Measurements from ENCODE around the gene CACNA1C. TPM values are rescaled to one million over a fixed set of nuclear protein-coding genes. Genes with fewer than 3 reads are reported as not detected.

The CACNA1C gene
- total and polyA plus RNA-seq, 2 donors (not counting 1 experiment from before 2014, with no cell fraction given): 0.01 to 0.02 TPM

GRCh38 chr12:2240390-2240789 lies 187.6 kb downstream of the CACNA1C start:
- no peaks in the 10 kb centered on the region for H3K4me1 ChIP-seq (ENCODE audit: control insufficient read depth in 2 of 2, insufficient read depth in 2 of 2, low read length in 2 of 2)
- no peak overlapping the region for H3K4me3 ChIP-seq (ENCODE audit: control extremely low read depth in 1 of 5, extremely low read depth in 1 of 5, insufficient read depth in 1 of 5, low read depth in 2 of 5, low read length in 4 of 5)
- TF ChIP-seq EZH2 (IDR thresholded peaks at IDR 0.05; ENCODE audit: borderline replicate concordance, insufficient read depth, low read depth, low read length, poor library complexity, severe bottlenecking): no peak
- no peak for TF ChIP-seq CTCF (IDR thresholded peaks at IDR 0.05)
- H2AFZ ChIP-seq (ENCODE audit: insufficient read depth, low read depth, low read length, poor library complexity, severe bottlenecking): no peak overlapping the region
- ATAC-seq (ENCODE audit: low read depth) (no peak), DNase-seq (no peak)
- H3K4me2 ChIP-seq (replicated peaks; ENCODE audit: low read depth, low read length, poor library complexity, severe bottlenecking): no peak overlapping the region
- Mint-ChIP-seq H3K27ac (no peak overlapping the region), H3K4me1 (peaks cover 4% of the 10 kb centered on the region), H3K4me3 (no peak overlapping the region), H3K27me3 (peaks cover 6% of the 10 kb centered on the region), H3K9me3 (ENCODE audit: insufficient read depth) (no peaks in the 10 kb centered on the region)
- POLR2A ChIA-PET: no interaction called here
- no peak overlapping the region for H3K27ac ChIP-seq (ENCODE audit: low read length in 2 of 2)
- CTCF ChIA-PET: no interaction called here
- H3K27me3 ChIP-seq (replicated peaks in 1 of 4; ENCODE audit: control extremely low read depth in 1 of 4, control insufficient read depth in 3 of 4, insufficient read depth in 4 of 4, low read length in 3 of 4): no peaks in the 10 kb centered on the region
- peaks cover 0 to 6% (median 0%) of the 10 kb centered on the region in 3 donors for H3K9me3 ChIP-seq (ENCODE audit: control extremely low read depth in 1 of 3, control insufficient read depth in 2 of 3, insufficient read depth in 1 of 3, low read length in 2 of 3)
- no peak overlapping the region for H3K9ac ChIP-seq (ENCODE audit: low read length)
- WGBS (ENCODE audit: insufficient coverage): 95% methylated on average over 6 of the region's 6 CpGs
- H3K79me2 ChIP-seq (ENCODE audit: control insufficient read depth, insufficient read depth, low read length): no peaks in the 10 kb centered on the region
- H3K36me3 ChIP-seq (replicated peaks in 1 of 2; ENCODE audit: control extremely low read depth in 1 of 2, control insufficient read depth in 1 of 2, extremely low read depth in 1 of 2, insufficient read depth in 2 of 2, low read length in 1 of 2): no peaks in the 10 kb centered on the region
- no peaks in the 10 kb centered on the region for H4K20me1 ChIP-seq (ENCODE audit: control insufficient read depth, insufficient read depth, low read length, poor library complexity, severe bottlenecking)
- intact Hi-C loops (cut with micrococcal nuclease): no loop called here

- Mint-ChIP-seq H3K4me1 (peaks cover 8% of the 10 kb centered on the region), H3K9me3 (ENCODE audit: insufficient read depth) (no peaks in the 10 kb centered on the region), H3K4me3 (no peak overlapping the region), H3K27ac (no peak overlapping the region), H3K27me3 (peaks cover 3% of the 10 kb centered on the region)
- DNase-seq (no peak), ATAC-seq (ENCODE audit: low read depth) (no peak)
- Histone ChIP-seq H3K9ac (ENCODE audit: low read length) (no peak overlapping the region), H3K4me1 (ENCODE audit: control insufficient read depth in 2 of 2, insufficient read depth in 2 of 2, low read length in 2 of 2) (no peaks in the 10 kb centered on the region), H3K4me2 (replicated peaks; ENCODE audit: low read depth, low read length, poor library complexity, severe bottlenecking) (no peak overlapping the region), H3K36me3 (replicated peaks in 1 of 2; ENCODE audit: control extremely low read depth in 1 of 2, control insufficient read depth in 1 of 2, extremely low read depth in 1 of 2, insufficient read depth in 2 of 2, low read length in 1 of 2) (no peaks in the 10 kb centered on the region), H2AFZ (ENCODE audit: insufficient read depth, low read depth, low read length, poor library complexity, severe bottlenecking) (no peak overlapping the region), H3K27ac (ENCODE audit: low read length in 2 of 2) (no peak overlapping the region), H3K27me3 (replicated peaks in 1 of 4; ENCODE audit: control extremely low read depth in 1 of 4, control insufficient read depth in 3 of 4, insufficient read depth in 4 of 4, low read length in 3 of 4) (no peaks in the 10 kb centered on the region), H4K20me1 (ENCODE audit: control insufficient read depth, insufficient read depth, low read length, poor library complexity, severe bottlenecking) (no peaks in the 10 kb centered on the region), H3K79me2 (ENCODE audit: control insufficient read depth, insufficient read depth, low read length) (no peaks in the 10 kb centered on the region), H3K4me3 (ENCODE audit: control extremely low read depth in 1 of 5, extremely low read depth in 1 of 5, insufficient read depth in 1 of 5, low read depth in 2 of 5, low read length in 4 of 5) (no peak overlapping the region), H3K9me3 (ENCODE audit: control extremely low read depth in 1 of 3, control insufficient read depth in 2 of 3, insufficient read depth in 1 of 3, low read length in 2 of 3) (peaks cover 0 to 6% (median 0%) of the 10 kb centered on the region in 3 donors)
- WGBS (ENCODE audit: insufficient coverage): 94% methylated on average over 7 of the region's 8 CpGs
- intact Hi-C loops (cut with micrococcal nuclease): no loop called here
- ChIA-PET POLR2A (no interaction called here), CTCF (no interaction called here)
- TF ChIP-seq CTCF (IDR thresholded peaks at IDR 0.05) (no peak), EZH2 (IDR thresholded peaks at IDR 0.05; ENCODE audit: borderline replicate concordance, insufficient read depth, low read depth, low read length, poor library complexity, severe bottlenecking) (no peak)
Observed at GRCh38 chr12:2240984-2241383, 188.2 kb downstream of the CACNA1C start.

Measured in B cell (primary cell).